ENCODE results near the gene ITIH5. TPM values are rescaled to one million over a fixed set of nuclear protein-coding genes. Genes with fewer than 3 reads are reported as not detected.

Gene ITIH5
- total RNA-seq, 6 experiments from 2014 or later = not detected

- Mint-ChIP-seq H3K4me3 (no peak overlapping the region), H3K4me1 (ENCODE audit: low read depth) (no peaks in the 10 kb centered on the region), H3K27ac (no peak overlapping the region), H3K9me3 (peaks cover 32% of the 10 kb centered on the region), H3K36me3 (ENCODE audit: low read depth) (no peaks in the 10 kb centered on the region), H3K27me3 (ENCODE audit: insufficient read depth) (no peaks in the 10 kb centered on the region)
- DNase-seq = no peak
- TF ChIP-seq, protein P1, sequence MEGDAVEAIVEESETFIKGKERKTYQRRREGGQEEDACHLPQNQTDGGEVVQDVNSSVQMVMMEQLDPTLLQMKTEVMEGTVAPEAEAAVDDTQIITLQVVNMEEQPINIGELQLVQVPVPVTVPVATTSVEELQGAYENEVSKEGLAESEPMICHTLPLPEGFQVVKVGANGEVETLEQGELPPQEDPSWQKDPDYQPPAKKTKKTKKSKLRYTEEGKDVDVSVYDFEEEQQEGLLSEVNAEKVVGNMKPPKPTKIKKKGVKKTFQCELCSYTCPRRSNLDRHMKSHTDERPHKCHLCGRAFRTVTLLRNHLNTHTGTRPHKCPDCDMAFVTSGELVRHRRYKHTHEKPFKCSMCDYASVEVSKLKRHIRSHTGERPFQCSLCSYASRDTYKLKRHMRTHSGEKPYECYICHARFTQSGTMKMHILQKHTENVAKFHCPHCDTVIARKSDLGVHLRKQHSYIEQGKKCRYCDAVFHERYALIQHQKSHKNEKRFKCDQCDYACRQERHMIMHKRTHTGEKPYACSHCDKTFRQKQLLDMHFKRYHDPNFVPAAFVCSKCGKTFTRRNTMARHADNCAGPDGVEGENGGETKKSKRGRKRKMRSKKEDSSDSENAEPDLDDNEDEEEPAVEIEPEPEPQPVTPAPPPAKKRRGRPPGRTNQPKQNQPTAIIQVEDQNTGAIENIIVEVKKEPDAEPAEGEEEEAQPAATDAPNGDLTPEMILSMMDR (IDR thresholded peaks at IDR 0.05) = no peak
Observed at GRCh38 chr10:7561985-7562384, 104.8 kb downstream of the ITIH5 start.

DNA sequence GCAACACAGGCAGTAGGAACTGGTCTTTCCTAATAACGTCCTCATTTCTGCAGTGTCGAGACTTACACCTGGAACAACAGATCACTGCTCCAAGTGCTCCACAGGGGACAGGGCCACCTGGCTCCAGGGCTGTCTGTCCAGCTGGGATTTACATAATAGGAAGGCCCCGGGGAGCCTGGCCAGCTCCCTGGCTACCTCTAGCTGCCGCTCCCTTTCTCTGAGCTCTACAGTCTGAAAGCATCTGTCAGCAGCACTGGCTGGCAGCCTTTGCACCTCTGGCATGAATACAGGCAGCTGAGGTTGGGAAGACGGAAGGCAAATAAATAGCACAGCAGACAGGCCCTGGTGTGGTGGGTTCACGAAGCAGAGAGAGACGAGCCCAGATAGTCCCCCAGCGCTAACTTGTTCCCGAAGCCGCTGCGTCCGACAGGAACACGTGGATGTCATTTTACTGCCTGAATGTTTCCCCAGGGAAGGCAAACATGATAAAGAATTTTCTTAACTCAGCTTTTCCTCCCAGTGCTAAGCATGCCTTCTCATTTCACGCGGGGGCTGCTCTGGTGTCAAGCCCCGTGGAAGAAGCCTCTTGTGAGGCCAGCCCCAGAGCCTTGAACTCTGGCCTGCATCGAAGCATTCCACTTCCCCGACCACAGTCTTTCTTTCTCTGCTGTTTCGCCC, 105.4 kb downstream of the ITIH5 start:
- Mint-ChIP-seq H3K36me3 (ENCODE audit: low read depth) (no peaks in the 10 kb centered on the region), H3K27ac (no peak overlapping the region), H3K9me3 (peaks cover 35% of the 10 kb centered on the region)

GRCh38 chr10:7560519-7560918, 106.2 kb downstream of the ITIH5 start:
- no peak overlapping the region for H3K27ac Mint-ChIP-seq
- TF ChIP-seq, protein P1 (IDR thresholded peaks at IDR 0.05) = no peak
- H3K4me1 Mint-ChIP-seq (ENCODE audit: low read depth) = no peaks in the 10 kb centered on the region
- no peaks in the 10 kb centered on the region for H3K27me3 Mint-ChIP-seq (ENCODE audit: insufficient read depth)
- no peak overlapping the region for H3K4me3 Mint-ChIP-seq
- peaks cover 33% of the 10 kb centered on the region for H3K9me3 Mint-ChIP-seq
- no peak for DNase-seq
- no peaks in the 10 kb centered on the region for H3K36me3 Mint-ChIP-seq (ENCODE audit: low read depth)

More for the DNA sequence above, 105.4 kb downstream of the ITIH5 start:
- Mint-ChIP-seq H3K27me3 (ENCODE audit: insufficient read depth) (no peaks in the 10 kb centered on the region), H3K4me3 (no peak overlapping the region), H3K4me1 (ENCODE audit: low read depth) (no peaks in the 10 kb centered on the region)
- TF ChIP-seq, protein P1 (IDR thresholded peaks at IDR 0.05) = no peak
- DNase-seq = no peak

- no peak for DNase-seq
- no peaks in the 10 kb centered on the region for H3K4me1 Mint-ChIP-seq (ENCODE audit: low read depth)
- H3K36me3 Mint-ChIP-seq (ENCODE audit: low read depth) = peaks cover 5% of the 10 kb centered on the region
- no peak overlapping the region for H3K4me3 Mint-ChIP-seq
- peaks cover 37% of the 10 kb centered on the region for H3K9me3 Mint-ChIP-seq
- no peaks in the 10 kb centered on the region for H3K27me3 Mint-ChIP-seq (ENCODE audit: insufficient read depth)
- H3K27ac Mint-ChIP-seq = no peak overlapping the region
- TF ChIP-seq, protein P1 (IDR thresholded peaks at IDR 0.05) = no peak
Observed at GRCh38 chr10:7559386-7559785, 107.4 kb downstream of the ITIH5 start.

DNA sequence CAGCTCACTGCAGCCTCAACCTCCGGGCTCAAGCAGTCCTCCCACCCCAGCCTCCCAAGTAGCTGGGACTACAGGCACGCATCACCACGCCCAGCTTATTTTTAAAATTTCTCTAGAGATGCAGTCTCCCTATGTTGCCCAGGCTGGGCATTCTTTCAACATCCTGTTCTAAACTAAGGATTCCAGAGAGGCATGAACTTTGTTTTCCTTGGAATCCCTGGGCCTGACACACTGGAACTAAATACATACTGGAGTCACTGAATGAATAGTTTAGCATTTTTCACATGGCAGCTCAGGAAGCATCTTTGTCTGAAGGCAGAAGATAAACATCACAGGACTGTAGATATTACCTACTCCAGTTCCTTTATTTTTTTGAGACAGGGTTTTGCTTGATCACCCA, 108.7 kb downstream of the ITIH5 start:
- H3K4me1 Mint-ChIP-seq (ENCODE audit: low read depth) = no peaks in the 10 kb centered on the region

More for the DNA sequence above, 108.7 kb downstream of the ITIH5 start:
- Mint-ChIP-seq H3K4me3 (no peak overlapping the region), H3K36me3 (ENCODE audit: low read depth) (peaks cover 5% of the 10 kb centered on the region), H3K27me3 (ENCODE audit: insufficient read depth) (no peaks in the 10 kb centered on the region; the same call in 1 of the 2 replicates), H3K27ac (no peak overlapping the region), H3K9me3 (peaks cover 49% of the 10 kb centered on the region)
- TF ChIP-seq, protein P1 (IDR thresholded peaks at IDR 0.05) = no peak
- DNase-seq = no peak
